Activated T-cell treated with anti-CD3 and anti-CD28 coated beads, Interleukin-2, amount 50 U/mL, for 24 hours (primary cell): ENCODE data around the gene MAPKAPK2.

Experiments
- DNase-seq: peaks from one replicate; pipeline ENCODE4 v3.0.0-alpha.2; 2020
- H3K27ac Mint-ChIP-seq: 2 replicates; pipeline ENCODE4 v1.8.0; 2020; ENCODE audit warnings: mild to moderate bottlenecking, mixed read lengths
- H3K27me3 Mint-ChIP-seq: 2 replicates; pipeline ENCODE4 v1.8.0; 2020; ENCODE audit warnings: mixed read lengths
- H3K36me3 Mint-ChIP-seq: 2 replicates; pipeline ENCODE4 v1.8.0; 2020; ENCODE audit warnings: low read depth, mixed read lengths
- H3K4me1 Mint-ChIP-seq: 2 replicates; pipeline ENCODE4 v1.8.0; 2020; ENCODE audit warnings: low read depth, mixed read lengths
- H3K4me3 Mint-ChIP-seq: 2 replicates; pipeline ENCODE4 v1.8.0; 2020; ENCODE audit warnings: mild to moderate bottlenecking, moderate library complexity, mixed read lengths
- H3K9me3 Mint-ChIP-seq: 2 replicates; pipeline ENCODE4 v1.8.0; 2020; ENCODE audit warnings: mixed read lengths

The MAPKAPK2 gene

DNA sequence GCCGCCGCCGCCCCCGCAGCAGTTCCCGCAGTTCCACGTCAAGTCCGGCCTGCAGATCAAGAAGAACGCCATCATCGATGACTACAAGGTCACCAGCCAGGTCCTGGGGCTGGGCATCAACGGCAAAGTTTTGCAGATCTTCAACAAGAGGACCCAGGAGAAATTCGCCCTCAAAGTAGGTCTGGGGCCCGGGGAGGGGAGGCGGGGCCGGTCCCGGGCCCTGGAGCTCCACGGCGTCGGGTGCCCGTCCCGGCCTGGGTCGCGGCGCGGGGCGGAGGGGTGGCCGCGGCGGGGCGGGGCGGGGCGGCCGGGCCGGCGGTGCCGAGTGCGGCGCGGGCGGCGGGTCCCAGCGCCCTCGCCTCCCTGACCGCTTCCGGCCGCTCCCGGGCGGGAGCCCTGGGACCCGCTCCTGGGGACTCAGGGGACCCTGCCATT, 646 bp downstream of the MAPKAPK2 start:
- Mint-ChIP-seq H3K27ac (peak overlapping the region; percentile 96), H3K4me3 (peak overlapping the region; percentile 98), H3K9me3 (no peaks in the 10 kb centered on the region), H3K4me1 (peaks cover 72% of the 10 kb centered on the region), H3K27me3 (peaks cover 2% of the 10 kb centered on the region), H3K36me3 (peaks cover 20% of the 10 kb centered on the region)
- peak; percentile 68 for DNase-seq

DNA sequence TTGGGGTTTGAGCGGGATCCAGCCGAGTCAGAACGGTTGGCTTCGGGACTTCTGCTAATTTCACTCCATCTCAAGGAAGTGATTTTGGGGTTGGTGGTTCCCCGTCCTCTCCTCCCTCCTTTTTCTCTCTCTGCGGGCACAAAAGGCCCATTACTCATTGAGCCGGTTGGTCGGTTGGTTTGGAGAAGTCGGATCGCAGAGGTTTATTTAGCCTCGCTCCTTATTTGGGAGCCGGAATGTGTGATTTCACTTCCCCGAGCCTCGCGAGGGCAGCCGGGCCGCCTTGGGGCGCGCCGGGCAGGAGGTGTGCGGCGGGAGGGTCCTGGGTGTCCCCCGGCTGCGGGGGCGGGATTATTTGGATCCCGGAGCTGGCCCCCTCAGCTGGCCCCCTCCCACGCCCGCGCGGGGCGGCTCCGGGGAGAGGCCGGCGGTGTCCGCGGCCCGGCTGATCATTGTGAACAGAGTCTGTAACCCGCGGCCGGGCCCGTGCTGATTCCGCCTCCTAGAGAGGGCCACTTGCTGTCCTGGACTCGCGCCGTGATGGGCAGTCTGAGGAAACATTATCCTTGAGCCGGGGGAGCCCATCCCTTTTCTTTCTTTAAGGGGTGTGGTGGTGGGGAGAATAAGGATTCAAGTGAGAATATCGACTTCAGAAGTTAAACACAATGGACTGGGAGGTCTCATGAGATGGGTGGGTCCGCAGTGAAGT, 1.2 kb downstream of the MAPKAPK2 start:
- peak overlapping the region; percentile 98 for H3K4me3 Mint-ChIP-seq
- H3K4me1 Mint-ChIP-seq = peaks cover 72% of the 10 kb centered on the region
- DNase-seq = peak; percentile 61
- no peaks in the 10 kb centered on the region for H3K9me3 Mint-ChIP-seq
- H3K36me3 Mint-ChIP-seq = peaks cover 20% of the 10 kb centered on the region
- peak overlapping the region; percentile 97 for H3K27ac Mint-ChIP-seq
- peaks cover 2% of the 10 kb centered on the region for H3K27me3 Mint-ChIP-seq

- Mint-ChIP-seq H3K4me1 (peaks cover 70% of the 10 kb centered on the region), H3K27ac (peak overlapping the region; percentile 97), H3K9me3 (no peaks in the 10 kb centered on the region), H3K36me3 (peaks cover 20% of the 10 kb centered on the region), H3K27me3 (peaks cover 2% of the 10 kb centered on the region), H3K4me3 (peak overlapping the region; percentile 98)
- DNase-seq = no peak
These were observed 2.0 kb downstream of the MAPKAPK2 start for GRCh38 chr1:206686478-206687249.

- Mint-ChIP-seq H3K27me3 (peaks cover 2% of the 10 kb centered on the region), H3K36me3 (peaks cover 20% of the 10 kb centered on the region), H3K4me1 (peaks cover 72% of the 10 kb centered on the region), H3K9me3 (no peaks in the 10 kb centered on the region), H3K4me3 (peak overlapping the region; percentile 98), H3K27ac (peak overlapping the region; percentile 97)
- no peak for DNase-seq
These were observed 2.7 kb downstream of the MAPKAPK2 start for GRCh38 chr1:206687251-206687914.

DNA sequence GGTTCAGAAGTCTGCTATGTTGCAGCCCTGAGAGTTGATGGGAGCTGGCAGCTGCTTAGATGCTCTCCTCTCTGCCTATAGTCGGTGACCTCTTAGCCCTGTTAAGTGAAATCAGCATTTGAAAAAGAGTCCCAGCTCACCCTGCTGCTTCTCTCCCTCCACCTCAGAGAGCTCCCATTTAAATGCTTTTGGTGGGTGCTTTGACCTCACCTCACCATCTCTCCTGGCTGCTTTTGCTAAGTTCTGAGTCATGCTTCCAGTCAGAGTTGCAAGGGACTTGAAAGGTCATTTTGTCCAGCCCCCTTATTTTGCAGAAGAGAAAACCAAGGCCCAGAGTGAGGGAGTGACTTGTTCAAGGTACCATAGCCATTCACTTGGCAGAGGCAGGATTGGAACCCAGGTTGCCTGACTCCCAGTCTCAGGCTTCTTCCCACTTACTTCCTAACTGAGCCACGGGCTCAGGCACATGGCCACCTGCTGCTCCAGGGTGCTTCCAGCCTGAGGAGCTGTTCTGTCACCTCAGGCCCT, 3.3 kb downstream of the MAPKAPK2 start:
- peaks cover 23% of the 10 kb centered on the region for H3K36me3 Mint-ChIP-seq
- peak overlapping the region; percentile 98 for H3K4me3 Mint-ChIP-seq

DNA sequence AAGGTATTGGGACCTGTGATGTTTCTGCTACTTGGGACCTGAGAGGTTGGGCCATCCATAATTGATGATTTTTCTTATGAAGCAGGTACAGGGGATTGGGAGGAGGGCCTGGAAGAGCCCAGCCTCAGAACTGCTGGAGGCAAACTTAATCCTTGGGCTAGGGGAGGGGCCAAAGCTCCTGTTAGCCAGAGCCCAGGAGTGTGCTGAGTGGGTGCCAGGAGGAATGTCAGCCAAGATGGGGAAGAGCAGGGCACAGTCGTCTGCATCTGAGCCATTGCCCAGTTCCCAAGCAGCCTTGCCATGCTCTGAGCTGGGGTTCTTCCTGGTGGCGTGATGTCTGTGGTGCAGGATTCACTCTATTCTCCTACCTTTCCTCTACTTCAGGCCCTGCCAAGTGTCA, 5.8 kb downstream of the MAPKAPK2 start:
- Mint-ChIP-seq H3K9me3 (no peaks in the 10 kb centered on the region), H3K27ac (peak overlapping the region; percentile 57), H3K27me3 (no peaks in the 10 kb centered on the region), H3K36me3 (peaks cover 39% of the 10 kb centered on the region), H3K4me3 (no peak overlapping the region), H3K4me1 (peaks cover 82% of the 10 kb centered on the region)
- no peak for DNase-seq

More for the DNA sequence above, 3.3 kb downstream of the MAPKAPK2 start:
- Mint-ChIP-seq H3K4me1 (peaks cover 74% of the 10 kb centered on the region), H3K27me3 (peaks cover 2% of the 10 kb centered on the region), H3K9me3 (no peaks in the 10 kb centered on the region), H3K27ac (peak overlapping the region; percentile 75)
- DNase-seq = no peak

DNA sequence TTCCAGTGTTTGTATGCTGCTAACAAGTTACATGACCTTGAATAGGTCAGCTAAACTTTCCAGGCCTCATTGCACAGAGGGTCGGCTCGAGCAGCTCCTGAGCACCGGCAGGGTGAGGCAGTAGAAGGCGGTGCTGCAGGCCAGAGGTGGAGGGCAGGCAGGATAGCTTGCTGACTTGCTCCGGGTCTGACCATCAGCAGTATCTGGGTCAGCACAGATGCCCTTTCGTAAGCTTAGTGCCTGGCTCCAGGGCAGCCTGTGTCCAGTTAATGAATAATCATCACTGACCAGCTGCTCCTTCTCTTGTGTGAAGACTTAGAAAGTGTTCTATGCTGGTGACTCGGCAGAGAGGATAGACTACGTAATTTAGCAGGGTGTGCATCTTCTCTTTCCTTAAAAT, 6.9 kb downstream of the MAPKAPK2 start:
- peaks cover 41% of the 10 kb centered on the region for H3K36me3 Mint-ChIP-seq
- H3K27ac Mint-ChIP-seq = peak overlapping the region; percentile 23
- H3K4me1 Mint-ChIP-seq = peaks cover 87% of the 10 kb centered on the region
- H3K27me3 Mint-ChIP-seq = no peaks in the 10 kb centered on the region
- no peaks in the 10 kb centered on the region for H3K9me3 Mint-ChIP-seq
- no peak for DNase-seq
- H3K4me3 Mint-ChIP-seq = no peak overlapping the region

- no peaks in the 10 kb centered on the region for H3K27me3 Mint-ChIP-seq
- peaks cover 53% of the 10 kb centered on the region for H3K36me3 Mint-ChIP-seq
- peaks cover 87% of the 10 kb centered on the region for H3K4me1 Mint-ChIP-seq
- H3K4me3 Mint-ChIP-seq = no peak overlapping the region
- H3K27ac Mint-ChIP-seq = peak overlapping the region; percentile 5
- no peak for DNase-seq
- no peaks in the 10 kb centered on the region for H3K9me3 Mint-ChIP-seq
These were observed 8.3 kb downstream of the MAPKAPK2 start for GRCh38 chr1:206693029-206693428.

GRCh38 chr1:206693592-206693991, 8.9 kb downstream of the MAPKAPK2 start:
- peaks cover 54% of the 10 kb centered on the region for H3K36me3 Mint-ChIP-seq
- H3K4me3 Mint-ChIP-seq = no peak overlapping the region
- H3K27ac Mint-ChIP-seq = peak overlapping the region; percentile 47
- H3K4me1 Mint-ChIP-seq = peaks cover 87% of the 10 kb centered on the region
- DNase-seq = no peak
- no peaks in the 10 kb centered on the region for H3K9me3 Mint-ChIP-seq
- H3K27me3 Mint-ChIP-seq = no peaks in the 10 kb centered on the region

GRCh38 chr1:206694171-206695124, 9.7 kb downstream of the MAPKAPK2 start:
- DNase-seq = no peak
- Mint-ChIP-seq H3K27ac (peak overlapping the region; percentile 27), H3K9me3 (no peaks in the 10 kb centered on the region), H3K27me3 (no peaks in the 10 kb centered on the region), H3K4me1 (peaks cover 89% of the 10 kb centered on the region), H3K4me3 (no peak overlapping the region), H3K36me3 (peaks cover 51% of the 10 kb centered on the region)

DNA sequence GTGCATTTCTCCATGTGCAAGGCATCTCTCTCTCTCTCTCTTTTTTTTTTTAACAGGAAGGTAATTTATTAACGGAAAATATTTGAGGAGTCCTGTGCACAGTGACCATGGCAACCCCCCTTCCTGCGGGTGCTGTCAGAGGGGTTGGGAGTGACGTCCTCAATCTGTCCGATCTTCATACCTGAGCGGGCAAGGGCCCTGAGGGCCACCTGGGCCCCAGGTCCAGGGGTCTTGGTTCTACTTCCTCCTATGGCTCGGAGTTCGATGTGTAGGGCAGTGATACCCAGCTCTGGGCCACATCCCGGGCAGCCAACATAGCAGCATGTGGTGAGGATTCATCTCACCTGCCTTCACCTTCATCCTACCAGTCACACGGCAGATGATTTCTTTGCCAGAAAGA, 11.0 kb downstream of the MAPKAPK2 start:
- peaks cover 48% of the 10 kb centered on the region for H3K36me3 Mint-ChIP-seq
- H3K27ac Mint-ChIP-seq = peak overlapping the region; percentile 28
- H3K9me3 Mint-ChIP-seq = no peaks in the 10 kb centered on the region
- DNase-seq = no peak
- no peak overlapping the region for H3K4me3 Mint-ChIP-seq
- H3K27me3 Mint-ChIP-seq = no peaks in the 10 kb centered on the region
- H3K4me1 Mint-ChIP-seq = peaks cover 88% of the 10 kb centered on the region

DNA sequence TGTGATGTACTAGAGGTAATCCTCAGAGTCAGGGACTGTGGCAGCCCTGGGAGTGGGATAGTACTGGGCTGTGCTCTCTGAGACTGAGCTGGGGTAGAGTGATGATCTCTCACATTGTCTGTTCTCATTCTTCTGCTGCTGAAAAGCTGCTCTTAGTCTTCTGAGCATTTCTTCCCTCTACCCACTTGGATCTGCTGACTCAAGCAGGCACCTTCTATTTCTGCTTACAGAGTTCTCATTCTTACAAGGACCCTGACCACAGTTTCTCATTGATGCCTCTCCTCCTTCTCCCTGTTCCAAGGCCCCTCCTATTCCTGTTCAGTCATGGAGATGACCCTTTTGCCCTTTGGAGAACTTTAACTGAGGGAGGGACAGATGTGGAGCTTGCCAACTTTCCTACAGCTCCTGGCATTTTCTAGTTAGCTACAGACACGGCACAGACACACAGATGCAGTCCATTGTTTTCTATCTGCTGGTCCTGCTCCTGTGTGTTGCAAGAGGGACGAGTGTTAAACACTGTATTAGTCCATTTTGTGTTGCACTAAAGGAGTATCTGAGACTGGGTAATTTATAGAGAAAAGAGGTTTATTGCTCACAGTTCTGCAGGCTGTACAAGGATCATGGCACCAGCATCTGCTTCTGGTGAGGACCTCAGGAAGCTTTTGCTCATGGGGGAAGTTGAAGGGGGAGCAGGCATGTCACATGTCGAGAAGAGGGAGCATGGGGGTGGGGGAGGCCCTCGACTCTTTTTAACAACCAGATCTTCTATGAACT, 12.3 kb downstream of the MAPKAPK2 start:
- H3K9me3 Mint-ChIP-seq = no peaks in the 10 kb centered on the region

DNA sequence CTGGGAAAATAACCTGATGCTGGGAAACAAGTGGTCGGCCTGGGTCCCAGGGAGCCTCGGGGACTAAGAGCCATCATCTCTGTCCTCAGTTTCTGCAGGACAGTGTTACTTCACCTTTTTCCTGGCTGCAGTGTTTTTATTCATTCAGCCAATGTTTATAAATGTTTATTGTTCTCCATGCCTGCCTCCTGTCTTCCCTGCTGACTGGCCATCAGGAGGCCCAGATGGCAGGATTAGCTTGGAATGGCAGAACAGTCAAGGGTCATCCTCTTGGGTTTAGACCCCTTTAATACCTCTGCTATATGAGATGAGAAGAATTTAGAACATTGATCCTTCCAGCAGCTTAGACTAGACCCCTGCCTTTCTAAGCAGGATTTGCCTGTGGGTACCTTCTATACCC, 13.3 kb downstream of the MAPKAPK2 start:
- Mint-ChIP-seq H3K4me1 (peaks cover 85% of the 10 kb centered on the region), H3K4me3 (no peak overlapping the region), H3K27ac (peak overlapping the region; percentile 44), H3K36me3 (peaks cover 44% of the 10 kb centered on the region), H3K27me3 (no peaks in the 10 kb centered on the region), H3K9me3 (no peaks in the 10 kb centered on the region)
- no peak for DNase-seq

More for the DNA sequence above, 12.3 kb downstream of the MAPKAPK2 start:
- H3K4me1 Mint-ChIP-seq = peaks cover 85% of the 10 kb centered on the region
- no peaks in the 10 kb centered on the region for H3K27me3 Mint-ChIP-seq
- H3K36me3 Mint-ChIP-seq = peaks cover 48% of the 10 kb centered on the region
- no peak for DNase-seq
- no peak overlapping the region for H3K4me3 Mint-ChIP-seq
- H3K27ac Mint-ChIP-seq = peak overlapping the region; percentile 78
